HEK293 (cell line): ENCODE measurements around the gene DCAF4.

ENCODE experiments used
- CTCF ChIA-PET: fragments of 350-600 bp; formaldehyde crosslinking; extraction: SDS; loops from one replicate; lab custom pipeline; 2021; ENCODE audit warnings: antibody characterized with exemption; lab: Yijun Ruan, JAX
- POLR2A ChIA-PET: fragments of 300-600 bp; formaldehyde crosslinking; extraction: SDS; loops from one replicate; lab custom pipeline; 2020; ENCODE audit warnings: antibody characterized with exemption, inconsistent platforms; lab: Yijun Ruan, JAX
- H3K27ac ChIP-seq: fragments of 200-500 bp; sonication (Bioruptor generic); 2 replicates; pipeline ENCODE4 v1.5.1; 2014; ENCODE audit warnings: low read depth, low read length, control low read depth, inconsistent platforms; ENCODE audit errors: extremely low read depth
- H3K36me3 ChIP-seq, 2 experiments: fragments of 200-500 bp in 1 of 2; sonication (Bioruptor generic) in 1 of 2; 1 replicate in 1 of 2; 2 replicates in 1 of 2; pipeline ENCODE4 v1.5.1; 2014 to 2017; ENCODE audit warnings: inconsistent platforms in 2 of 2, low read length in 2 of 2; ENCODE audit not compliant: control insufficient read depth in 2 of 2, insufficient read depth in 1 of 2
- H3K4me1 ChIP-seq: fragments of 200-500 bp; sonication (Bioruptor generic); 2 replicates; pipeline ENCODE4 v1.5.1; 2014; ENCODE audit warnings: mild to moderate bottlenecking, low read length, inconsistent platforms; ENCODE audit not compliant: control insufficient read depth, insufficient read depth
- H3K4me3 ChIP-seq: 2 replicates; pipeline ENCODE4 v1.5.1; 2011; ENCODE audit warnings: low read depth, mild to moderate bottlenecking, control low read depth, low read length, moderate library complexity
- H3K9me3 ChIP-seq: fragments of 200-500 bp; sonication (Bioruptor generic); 2 replicates; pipeline ENCODE4 v1.5.1; 2014; ENCODE audit warnings: low read depth, low read length, inconsistent platforms; ENCODE audit not compliant: control insufficient read depth, insufficient read depth
- BCL6B ChIP-seq: fragments of 450-650 bp; formaldehyde crosslinking; IDR thresholded peaks from 2 replicates; pipeline ENCODE4 v1.5.1; 2017; ENCODE audit warnings: missing biosample characterization, missing genetic modification characterization
- KLF16 ChIP-seq: fragments of 450-650 bp; formaldehyde crosslinking; IDR thresholded peaks from 2 replicates; pipeline ENCODE4 v1.5.1; 2017; ENCODE audit warnings: missing biosample characterization, missing genetic modification characterization
- MZF1 ChIP-seq: fragments of 450-650 bp; formaldehyde crosslinking; IDR thresholded peaks from 2 replicates; pipeline ENCODE4 v1.5.1; 2017; ENCODE audit warnings: missing biosample characterization, missing genetic modification characterization, borderline replicate concordance
- SCRT1 ChIP-seq: fragments of 450-650 bp; formaldehyde crosslinking; IDR thresholded peaks from 2 replicates; pipeline ENCODE4 v1.5.1; 2016; ENCODE audit warnings: missing biosample characterization, missing genetic modification characterization, borderline replicate concordance
- SCRT2 ChIP-seq: fragments of 450-650 bp; formaldehyde crosslinking; IDR thresholded peaks from 2 replicates; pipeline ENCODE4 v1.5.1; 2016; ENCODE audit warnings: missing biosample characterization, missing genetic modification characterization
- ZBTB6 ChIP-seq: fragments of 450-650 bp; formaldehyde crosslinking; IDR thresholded peaks from 2 replicates; pipeline ENCODE4 v1.5.1; 2017; ENCODE audit warnings: missing biosample characterization, missing genetic modification characterization
- ZEB2 ChIP-seq: fragments of 450-650 bp; formaldehyde crosslinking; IDR thresholded peaks from 2 replicates; pipeline ENCODE4 v1.5.1; 2016; ENCODE audit warnings: missing biosample characterization, missing genetic modification characterization
- ZNF140 ChIP-seq: fragments of 450-650 bp; formaldehyde crosslinking; IDR thresholded peaks from 2 replicates; pipeline ENCODE4 v1.5.1; 2016; ENCODE audit warnings: missing biosample characterization, missing genetic modification characterization
- ZNF221 ChIP-seq: fragments of 450-650 bp; formaldehyde crosslinking; IDR thresholded peaks from 2 replicates; pipeline ENCODE4 v1.5.1; 2017; ENCODE audit warnings: missing biosample characterization, missing genetic modification characterization, borderline replicate concordance
- ZNF239 ChIP-seq: fragments of 450-650 bp; formaldehyde crosslinking; IDR thresholded peaks from 2 replicates; pipeline ENCODE4 v1.5.1; 2016; ENCODE audit warnings: missing biosample characterization, missing genetic modification characterization
- ZNF24 ChIP-seq: fragments of 450-650 bp; formaldehyde crosslinking; IDR thresholded peaks from 2 replicates; pipeline ENCODE4 v1.5.1; 2016; ENCODE audit warnings: missing biosample characterization, missing genetic modification characterization
- ZNF26 ChIP-seq: fragments of 450-650 bp; formaldehyde crosslinking; IDR thresholded peaks from 2 replicates; pipeline ENCODE4 v1.5.1; 2016; ENCODE audit warnings: missing biosample characterization, missing genetic modification characterization
- ZNF292 ChIP-seq: fragments of 450-650 bp; formaldehyde crosslinking; IDR thresholded peaks from 2 replicates; pipeline ENCODE4 v1.5.1; 2016; ENCODE audit warnings: low read depth, missing biosample characterization, missing genetic modification characterization, borderline replicate concordance
- ZNF341 ChIP-seq: fragments of 450-650 bp; formaldehyde crosslinking; IDR thresholded peaks from 2 replicates; pipeline ENCODE4; 2016; ENCODE audit warnings: low read depth, missing biosample characterization, missing genetic modification characterization
- ZNF394 ChIP-seq: fragments of 450-650 bp; formaldehyde crosslinking; IDR thresholded peaks from 2 replicates; pipeline ENCODE4 v1.5.1; 2016; ENCODE audit warnings: missing biosample characterization, missing genetic modification characterization, mild to moderate bottlenecking, moderate library complexity, borderline replicate concordance
- ZNF677 ChIP-seq: fragments of 450-650 bp; IDR thresholded peaks from 2 replicates; pipeline ENCODE4 v1.5.0; 2018; ENCODE audit warnings: missing biosample characterization, mild to moderate bottlenecking, missing genetic modification characterization, moderate library complexity
- ZNF776 ChIP-seq: fragments of 450-650 bp; formaldehyde crosslinking; IDR thresholded peaks from 2 replicates; pipeline ENCODE4 v1.5.0; 2017; ENCODE audit warnings: missing biosample characterization, missing genetic modification characterization, borderline replicate concordance
- ZNF830 ChIP-seq: fragments of 450-650 bp; IDR thresholded peaks from 2 replicates; pipeline ENCODE4 v1.5.0; 2018; ENCODE audit warnings: missing biosample characterization, missing genetic modification characterization, low read depth, mild to moderate bottlenecking, moderate library complexity
- ZSCAN30 ChIP-seq: fragments of 450-650 bp; IDR thresholded peaks from 2 replicates; pipeline ENCODE4 v1.5.1; 2018; ENCODE audit warnings: missing biosample characterization, mild to moderate bottlenecking, missing genetic modification characterization, moderate library complexity

DCAF4 gene

GRCh38 chr14:72921396-72921795, 4.9 kb upstream of the DCAF4 start (continued):
- TF ChIP-seq ZNF24 (tag by site-specific recombination) (no peak), ZBTB6 (no peak), ZNF776 (tag by site-specific recombination) (no peak)

GRCh38 chr14:72924337-72924736, 1.9 kb upstream of the DCAF4 start:
- Histone ChIP-seq H3K4me1 (no peaks in the 10 kb centered on the region), H3K9me3 (no peaks in the 10 kb centered on the region)
- TF ChIP-seq SCRT2 (tag by site-specific recombination) (peak; percentile 67; the same call in 1 of the 2 replicates), ZNF292 (no peak)
- TF ChIP-seq, all 188 proteins: peak for 1
- ChIA-PET CTCF (interaction anchor here (0.6 to 1.2 kb wide), 2 partner anchors 19 to 25 kb away, joined by 3 to 4 read pairs; no protein-coding TSS in a partner anchor), POLR2A (no interaction called here)
- Histone ChIP-seq H3K4me3 (no peak overlapping the region), H3K27ac (no peak overlapping the region), H3K36me3 (no peaks in the 10 kb centered on the region; a peak in 1 of 3 replicates)

- TF ChIP-seq ZNF239 (tag by site-specific recombination): no peak
- TF ChIP-seq BCL6B (tag by site-specific recombination): no peak
- no peak for TF ChIP-seq ZEB2
- no peak for TF ChIP-seq ZNF221 (tag by site-specific recombination)
- TF ChIP-seq ZNF830 (tag by site-specific recombination): no peak
- no peak for TF ChIP-seq ZNF140 (tag by site-specific recombination)
- TF ChIP-seq ZNF677 (tag by site-specific recombination): peak; percentile 73
- no peak for TF ChIP-seq SCRT1 (tag by site-specific recombination)
- CTCF ChIA-PET: interaction anchor here (0.6 to 1.7 kb wide), 3 partner anchors 20 to 364 kb away, joined by 3 to 7 read pairs (median 3); no protein-coding TSS in a partner anchor
- POLR2A ChIA-PET: interaction anchor here (1.8 kb wide), 1 partner anchor 133 kb away, joined by 4 read pairs; the partner anchor contains the start of gene RBM25
- Histone ChIP-seq H3K36me3 (peaks cover 0 to 4% of the 10 kb centered on the region in 2 experiments; a peak in 2 of 3 replicates), H3K4me1 (no peaks in the 10 kb centered on the region), H3K4me3 (no peak overlapping the region), H3K9me3 (no peaks in the 10 kb centered on the region), H3K27ac (no peak overlapping the region)
Measured at GRCh38 chr14:72925171-72925759, 999 bp upstream of the DCAF4 start.

GRCh38 chr14:72925815-72926291, 411 bp upstream of the DCAF4 start:
- no peaks in the 10 kb centered on the region for H3K9me3 ChIP-seq
- no peak overlapping the region for H3K27ac ChIP-seq
- peak overlapping the region; percentile 35 for H3K4me3 ChIP-seq
- H3K4me1 ChIP-seq: no peaks in the 10 kb centered on the region
- ChIA-PET CTCF (interaction anchor here (0.6 to 1.7 kb wide), 2 partner anchors 23 to 365 kb away, joined by 3 to 7 read pairs; no protein-coding TSS in a partner anchor), POLR2A (interaction anchor here (0.6 to 1.8 kb wide), 4 partner anchors 18 to 191 kb away, joined by 3 to 7 read pairs (median 4); partner anchors contain the start of genes DPF3 and RBM25)
- H3K36me3 ChIP-seq: peaks cover 0 to 4% of the 10 kb centered on the region in 2 experiments; a peak in 2 of 3 replicates
- TF ChIP-seq KLF16 (tag by site-specific recombination): no peak
- peak; percentile 46; the same call in 1 of the 2 replicates for TF ChIP-seq ZNF341 (tag by site-specific recombination)
- no peak for TF ChIP-seq ZNF26
- 0 out of 2 replicates have a peak, but pooled peaks have one; percentile 15 for TF ChIP-seq ZSCAN30 (tag by site-specific recombination)
- no peak for TF ChIP-seq MZF1 (tag by site-specific recombination)
- peak; percentile 84 for TF ChIP-seq ZNF394
